Measurements from ENCODE around the gene FAM3D. TPM values are rescaled to one million over a fixed set of nuclear protein-coding genes. Genes with fewer than 3 reads are reported as not detected.
"Not testable (repeated sequence)": the region's sequence is repeated elsewhere in the genome, so short reads cannot be mapped to it uniquely, and the experiment has no call there.

FAM3D gene
- total RNA-seq, 5 donors from 2014 or later (not counting 1 experiment from before 2014, with no cell fraction given), result 0.38 to 0.41 TPM; not detected in 3

GRCh38 chr3:58706395-58707167 lies 40.0 kb upstream of the FAM3D start:
- no peaks in the 10 kb centered on the region for H3K9me3 Mint-ChIP-seq
- H3K36me3 Mint-ChIP-seq, result no peaks in the 10 kb centered on the region
- Histone ChIP-seq H3K36me3 (ENCODE audit: control insufficient read depth in 2 of 2, extremely low read depth in 1 of 2, insufficient read depth in 1 of 2, low read length in 1 of 2) (no peaks in the 10 kb centered on the region), H3K4me1 (ENCODE audit: control insufficient read depth in 1 of 2, extremely low read depth in 1 of 2, insufficient read depth in 2 of 2, low read length in 2 of 2) (no peaks in the 10 kb centered on the region), H3K27me3 (replicated peaks in 1 of 2; ENCODE audit: control insufficient read depth in 2 of 2, extremely low read depth in 1 of 2, insufficient read depth in 2 of 2, low read length in 1 of 2) (peaks cover 0 to 1% of the 10 kb centered on the region in 2 experiments), H3K27ac (ENCODE audit: low read length) (no peak overlapping the region), H3K4me3 (ENCODE audit: control insufficient read depth in 1 of 2, extremely low read depth in 1 of 2, low read length in 1 of 2) (no peak overlapping the region), H3K9me3 (no peaks in the 10 kb centered on the region)
- ChIA-PET POLR2A (no interaction called here), CTCF (no interaction called here)
- peaks cover 0 to 3% of the 10 kb centered on the region in 2 donors for H3K27me3 Mint-ChIP-seq
- DNase-seq (no peak), ATAC-seq (replicated peaks in 1 of 4) (no peak)
- no peak overlapping the region for H3K27ac Mint-ChIP-seq
- no peaks in the 10 kb centered on the region for H3K4me1 Mint-ChIP-seq
- H3K4me3 Mint-ChIP-seq, result no peak overlapping the region
- 60% methylated on average over 1 of the region's 2 CpGs for WGBS (ENCODE audit: insufficient coverage)

- no peak for ATAC-seq (replicated peaks in 1 of 4)
- WGBS (ENCODE audit: insufficient coverage), result no CpG with 5 or more reads among the region's 2 CpGs
- no peaks in the 10 kb centered on the region for H3K9me3 ChIP-seq
- H3K27ac Mint-ChIP-seq, result no peak overlapping the region
- DNase-seq, result no peak
- CTCF ChIA-PET, result no interaction called here
- H3K36me3 Mint-ChIP-seq, result no peaks in the 10 kb centered on the region
- no peak overlapping the region for H3K4me3 Mint-ChIP-seq
- no peak overlapping the region for H3K27ac ChIP-seq (ENCODE audit: low read length)
- POLR2A ChIA-PET, result no interaction called here
- H3K4me1 Mint-ChIP-seq, result no peaks in the 10 kb centered on the region
- H3K4me3 ChIP-seq (ENCODE audit: control insufficient read depth in 1 of 2, extremely low read depth in 1 of 2, low read length in 1 of 2), result no peak overlapping the region
- no peaks in the 10 kb centered on the region for H3K4me1 ChIP-seq (ENCODE audit: control insufficient read depth in 1 of 2, extremely low read depth in 1 of 2, insufficient read depth in 2 of 2, low read length in 2 of 2)
- H3K27me3 ChIP-seq (replicated peaks in 1 of 2; ENCODE audit: control insufficient read depth in 2 of 2, extremely low read depth in 1 of 2, insufficient read depth in 2 of 2, low read length in 1 of 2), result no peaks in the 10 kb centered on the region
- no peaks in the 10 kb centered on the region for H3K36me3 ChIP-seq (ENCODE audit: control insufficient read depth in 2 of 2, extremely low read depth in 1 of 2, insufficient read depth in 1 of 2, low read length in 1 of 2)
- peaks cover 1 to 3% of the 10 kb centered on the region in 2 donors for H3K27me3 Mint-ChIP-seq
- no peaks in the 10 kb centered on the region for H3K9me3 Mint-ChIP-seq
Observed at GRCh38 chr3:58704745-58705144, 38.2 kb upstream of the FAM3D start.

DNA sequence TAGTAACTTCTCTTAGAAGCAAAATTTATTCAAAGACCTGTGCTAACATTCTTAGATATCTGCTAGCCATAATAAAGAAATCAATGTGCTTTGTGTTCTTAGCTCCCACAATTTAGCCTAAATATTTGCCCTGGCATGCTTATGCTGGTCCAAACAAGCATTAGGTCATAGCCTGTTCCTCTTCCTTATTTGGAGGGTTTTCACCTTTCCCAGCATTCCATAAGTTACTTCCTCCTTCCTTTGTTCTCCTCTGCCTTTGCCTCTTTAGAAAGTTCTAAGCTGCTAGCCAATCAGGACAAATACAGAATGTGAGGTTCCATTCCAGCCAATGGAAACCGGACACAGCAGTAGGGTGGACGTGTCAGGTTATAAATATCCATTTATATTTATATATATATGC lies 37.7 kb upstream of the FAM3D start:
- H3K27me3 ChIP-seq (replicated peaks in 1 of 2; ENCODE audit: control insufficient read depth in 2 of 2, extremely low read depth in 1 of 2, insufficient read depth in 2 of 2, low read length in 1 of 2); ATAC-seq (replicated peaks in 1 of 4); CTCF ChIA-PET; H3K27me3 Mint-ChIP-seq; H3K27ac ChIP-seq (ENCODE audit: low read length); H3K36me3 Mint-ChIP-seq; H3K27ac Mint-ChIP-seq; H3K4me3 ChIP-seq (ENCODE audit: control insufficient read depth in 1 of 2, extremely low read depth in 1 of 2, low read length in 1 of 2); H3K9me3 Mint-ChIP-seq; H3K9me3 ChIP-seq; H3K36me3 ChIP-seq (ENCODE audit: control insufficient read depth in 2 of 2, extremely low read depth in 1 of 2, insufficient read depth in 1 of 2, low read length in 1 of 2); H3K4me3 Mint-ChIP-seq; POLR2A ChIA-PET; H3K4me1 Mint-ChIP-seq; DNase-seq; H3K4me1 ChIP-seq (ENCODE audit: control insufficient read depth in 1 of 2, extremely low read depth in 1 of 2, insufficient read depth in 2 of 2, low read length in 2 of 2): not testable (repeated sequence)
- no CpG with 5 or more reads among the region's 2 CpGs for WGBS (ENCODE audit: insufficient coverage)

- H3K4me1 Mint-ChIP-seq, result no peaks in the 10 kb centered on the region
- no peak overlapping the region for H3K27ac ChIP-seq (ENCODE audit: low read length)
- no peak for DNase-seq
- no peaks in the 10 kb centered on the region for H3K9me3 Mint-ChIP-seq
- H3K9me3 ChIP-seq, result no peaks in the 10 kb centered on the region
- H3K4me3 Mint-ChIP-seq, result no peak overlapping the region
- no peak for ATAC-seq (replicated peaks in 1 of 4)
- ChIA-PET CTCF (no interaction called here), POLR2A (no interaction called here)
- H3K27me3 ChIP-seq (replicated peaks in 1 of 2; ENCODE audit: control insufficient read depth in 2 of 2, extremely low read depth in 1 of 2, insufficient read depth in 2 of 2, low read length in 1 of 2), result no peaks in the 10 kb centered on the region
- H3K4me1 ChIP-seq (ENCODE audit: control insufficient read depth in 1 of 2, extremely low read depth in 1 of 2, insufficient read depth in 2 of 2, low read length in 2 of 2), result no peaks in the 10 kb centered on the region
- no peaks in the 10 kb centered on the region for H3K36me3 Mint-ChIP-seq
- no peak overlapping the region for H3K4me3 ChIP-seq (ENCODE audit: control insufficient read depth in 1 of 2, extremely low read depth in 1 of 2, low read length in 1 of 2)
- H3K27ac Mint-ChIP-seq, result no peak overlapping the region
- peaks cover 0 to 1% of the 10 kb centered on the region in 2 donors for H3K27me3 Mint-ChIP-seq
- H3K36me3 ChIP-seq (ENCODE audit: control insufficient read depth in 2 of 2, extremely low read depth in 1 of 2, insufficient read depth in 1 of 2, low read length in 1 of 2), result no peaks in the 10 kb centered on the region
Observed at GRCh38 chr3:58698246-58698645, 31.7 kb upstream of the FAM3D start.

GRCh38 chr3:58697561-58697960 lies 31.0 kb upstream of the FAM3D start:
- Histone ChIP-seq H3K36me3 (ENCODE audit: control insufficient read depth in 2 of 2, extremely low read depth in 1 of 2, insufficient read depth in 1 of 2, low read length in 1 of 2) (no peaks in the 10 kb centered on the region), H3K4me1 (ENCODE audit: control insufficient read depth in 1 of 2, extremely low read depth in 1 of 2, insufficient read depth in 2 of 2, low read length in 2 of 2) (no peaks in the 10 kb centered on the region), H3K27me3 (replicated peaks in 1 of 2; ENCODE audit: control insufficient read depth in 2 of 2, extremely low read depth in 1 of 2, insufficient read depth in 2 of 2, low read length in 1 of 2) (no peaks in the 10 kb centered on the region), H3K27ac (ENCODE audit: low read length) (no peak overlapping the region), H3K9me3 (no peaks in the 10 kb centered on the region), H3K4me3 (ENCODE audit: control insufficient read depth in 1 of 2, extremely low read depth in 1 of 2, low read length in 1 of 2) (no peak overlapping the region)
- Mint-ChIP-seq H3K27ac (no peak overlapping the region), H3K36me3 (no peaks in the 10 kb centered on the region), H3K4me3 (no peak overlapping the region), H3K27me3 (peaks cover 0 to 1% of the 10 kb centered on the region in 2 donors), H3K4me1 (no peaks in the 10 kb centered on the region), H3K9me3 (no peaks in the 10 kb centered on the region)
- ChIA-PET POLR2A (no interaction called here), CTCF (no interaction called here)
- no peak for DNase-seq
- ATAC-seq (replicated peaks in 1 of 4), result no peak

DNA sequence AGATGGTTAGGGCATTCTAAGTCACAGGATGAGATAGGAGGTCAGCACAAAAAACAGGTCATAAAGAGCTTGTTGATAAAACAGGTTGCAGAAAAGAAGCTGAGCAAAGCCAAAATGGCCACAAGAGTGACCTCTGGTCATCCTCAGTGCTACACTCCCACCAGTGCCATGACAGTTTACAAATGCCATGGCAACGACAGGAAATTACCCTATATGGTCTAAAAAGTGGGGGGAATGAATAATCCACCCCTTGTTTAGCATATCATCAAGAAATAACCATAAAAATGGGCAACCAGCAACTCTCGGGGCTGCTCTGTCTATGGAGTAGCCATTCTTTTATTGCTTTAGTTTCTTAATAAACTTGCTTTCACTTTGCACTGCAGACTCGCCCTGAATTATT lies 30.2 kb upstream of the FAM3D start:
- H3K27ac ChIP-seq (ENCODE audit: low read length); H3K4me3 Mint-ChIP-seq; H3K27me3 Mint-ChIP-seq; H3K36me3 ChIP-seq (ENCODE audit: control insufficient read depth in 2 of 2, extremely low read depth in 1 of 2, insufficient read depth in 1 of 2, low read length in 1 of 2); H3K36me3 Mint-ChIP-seq; H3K27ac Mint-ChIP-seq; H3K4me1 ChIP-seq (ENCODE audit: control insufficient read depth in 1 of 2, extremely low read depth in 1 of 2, insufficient read depth in 2 of 2, low read length in 2 of 2); ATAC-seq (replicated peaks in 1 of 4); H3K4me1 Mint-ChIP-seq; H3K4me3 ChIP-seq (ENCODE audit: control insufficient read depth in 1 of 2, extremely low read depth in 1 of 2, low read length in 1 of 2); POLR2A ChIA-PET; H3K9me3 Mint-ChIP-seq; CTCF ChIA-PET; H3K9me3 ChIP-seq; H3K27me3 ChIP-seq (replicated peaks in 1 of 2; ENCODE audit: control insufficient read depth in 2 of 2, extremely low read depth in 1 of 2, insufficient read depth in 2 of 2, low read length in 1 of 2); DNase-seq: not testable (repeated sequence)
- WGBS (ENCODE audit: insufficient coverage), result 75% methylated on average over 1 of the region's 3 CpGs

DNA sequence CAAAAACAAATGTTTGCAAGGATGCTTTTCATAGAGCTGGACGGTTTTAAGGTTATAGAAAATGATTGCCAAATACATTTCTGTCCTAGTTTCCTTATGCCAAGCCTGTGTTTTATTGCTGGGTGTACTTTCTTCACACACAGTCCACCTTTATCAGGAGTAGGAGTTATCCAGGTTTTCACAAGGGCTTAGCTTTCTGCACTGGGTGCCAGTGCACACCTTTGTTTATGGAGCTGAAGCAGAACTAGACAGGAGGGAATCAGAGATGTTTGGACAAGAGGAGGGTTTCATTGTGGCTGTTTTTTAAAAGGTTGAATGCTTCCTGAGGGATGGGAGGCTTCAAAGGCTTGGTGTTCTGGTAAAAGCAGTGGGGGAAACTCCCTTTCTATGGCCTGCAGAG lies 29.5 kb upstream of the FAM3D start:
- Mint-ChIP-seq H3K27ac (no peak overlapping the region), H3K36me3 (no peaks in the 10 kb centered on the region), H3K4me1 (no peaks in the 10 kb centered on the region), H3K4me3 (no peak overlapping the region), H3K27me3 (peaks cover 0 to 1% of the 10 kb centered on the region in 2 donors), H3K9me3 (peaks cover 0 to 4% (median 3%) of the 10 kb centered on the region in 3 donors)
- no peaks in the 10 kb centered on the region for H3K4me1 ChIP-seq (ENCODE audit: control insufficient read depth in 1 of 2, extremely low read depth in 1 of 2, insufficient read depth in 2 of 2, low read length in 2 of 2)
- no peaks in the 10 kb centered on the region for H3K27me3 ChIP-seq (replicated peaks in 1 of 2; ENCODE audit: control insufficient read depth in 2 of 2, extremely low read depth in 1 of 2, insufficient read depth in 2 of 2, low read length in 1 of 2)
- no CpG with 5 or more reads among the region's 1 CpG for WGBS (ENCODE audit: insufficient coverage)
- DNase-seq (no peak), ATAC-seq (replicated peaks in 1 of 4) (no peak)
- no peak overlapping the region for H3K27ac ChIP-seq (ENCODE audit: low read length)
- ChIA-PET POLR2A (no interaction called here), CTCF (no interaction called here)
- no peaks in the 10 kb centered on the region for H3K9me3 ChIP-seq
- H3K36me3 ChIP-seq (ENCODE audit: control insufficient read depth in 2 of 2, extremely low read depth in 1 of 2, insufficient read depth in 1 of 2, low read length in 1 of 2), result no peaks in the 10 kb centered on the region
- no peak overlapping the region for H3K4me3 ChIP-seq (ENCODE audit: control insufficient read depth in 1 of 2, extremely low read depth in 1 of 2, low read length in 1 of 2)
